Activated CD4-positive, alpha-beta T cell treated with anti-CD3 and anti-CD28 coated beads, Interleukin-2, Interleukin-6, amounts not matched to agents 100 ng/mL and 50 ng/mL, durations not matched to agents 16 hours and 8 hours (primary cell): Measurements from ENCODE around the gene NEB.
"Not testable (repeated sequence)": the region's sequence is repeated elsewhere in the genome, so short reads cannot be mapped to it uniquely, and the experiment has no call there.

Experiments
- DNase-seq: peaks from one replicate; pipeline ENCODE4 v3.0.0-alpha.2; 2020

The NEB gene

DNA sequence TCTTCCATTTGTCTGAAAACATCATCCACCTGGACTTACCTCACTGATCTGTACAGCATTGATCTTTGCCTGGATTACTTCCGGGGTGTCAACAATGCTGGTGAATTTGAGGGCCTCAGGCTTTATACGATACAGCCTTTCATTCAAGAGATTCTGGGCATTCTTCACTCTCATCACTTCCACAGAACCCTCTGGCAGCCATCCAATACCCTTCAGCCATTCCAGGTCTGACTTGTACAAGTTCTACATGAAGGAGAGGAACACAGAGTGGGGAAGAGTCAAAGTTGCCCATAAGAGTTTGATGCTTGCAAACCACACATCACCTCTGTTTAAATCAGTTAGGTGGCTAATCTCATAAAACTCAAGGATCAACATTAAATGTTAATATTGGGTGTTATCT lies 130.7 kb downstream of the NEB start:
- not testable (repeated sequence) for DNase-seq

DNA sequence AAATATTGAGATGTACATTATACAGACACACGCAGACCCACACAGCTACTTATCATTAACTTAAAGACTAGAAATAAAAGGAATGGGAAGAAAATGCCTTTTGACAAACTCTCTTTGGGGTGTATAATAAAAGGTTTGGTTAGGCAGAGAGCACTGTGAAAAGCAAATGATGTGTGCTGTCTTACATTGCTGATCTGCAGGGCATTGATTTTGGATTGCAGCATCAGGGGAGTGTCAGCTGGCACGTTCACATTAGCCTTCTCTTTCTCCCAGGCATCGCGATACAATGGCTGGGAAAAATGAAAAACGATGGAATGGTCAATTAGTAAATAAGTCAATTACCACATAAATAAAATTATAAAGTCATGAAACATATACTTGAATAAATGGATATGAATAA lies 131.9 kb downstream of the NEB start:
- not testable (repeated sequence) for DNase-seq

DNA sequence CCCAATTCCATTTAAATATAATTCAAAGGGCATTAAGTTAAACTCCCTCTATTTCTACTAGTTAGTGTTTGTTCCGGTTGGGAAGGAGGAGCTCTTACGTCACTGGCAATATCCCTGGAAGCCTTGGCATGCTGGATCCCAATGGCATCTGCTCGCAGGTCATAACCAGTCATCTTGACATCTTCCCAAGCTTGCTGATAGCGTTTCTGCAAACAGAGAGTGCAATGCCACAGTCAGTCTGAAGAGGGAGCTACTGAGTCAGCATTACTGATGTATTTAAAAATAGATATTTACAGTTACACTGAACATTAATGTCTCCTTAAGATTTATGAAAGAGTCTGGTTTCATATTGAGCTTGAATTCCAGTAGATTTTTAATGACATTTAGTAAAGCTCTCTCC lies 132.5 kb downstream of the NEB start:
- not testable (repeated sequence) for DNase-seq

GRCh38 chr2:151596903-151597608 lies 137.2 kb downstream of the NEB start:
- not testable (repeated sequence) for DNase-seq

- DNase-seq: not testable (repeated sequence)
Measured at GRCh38 chr2:151591908-151592255, 142.4 kb downstream of the NEB start.

- not testable (repeated sequence) for DNase-seq
Measured at GRCh38 chr2:151591250-151591907, 142.9 kb downstream of the NEB start.

DNA sequence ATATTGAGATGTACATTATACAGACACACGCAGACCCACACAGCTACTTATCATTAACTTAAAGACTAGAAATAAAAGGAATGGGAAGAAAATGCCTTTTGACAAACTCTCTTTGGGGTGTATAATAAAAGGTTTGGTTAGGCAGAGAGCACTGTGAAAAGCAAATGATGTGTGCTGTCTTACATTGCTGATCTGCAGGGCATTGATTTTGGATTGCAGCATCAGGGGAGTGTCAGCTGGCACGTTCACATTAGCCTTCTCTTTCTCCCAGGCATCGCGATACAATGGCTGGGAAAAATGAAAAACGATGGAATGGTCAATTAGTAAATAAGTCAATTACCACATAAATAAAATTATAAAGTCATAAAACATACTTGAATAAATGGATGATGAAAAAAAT lies 153.0 kb downstream of the NEB start:
- DNase-seq: not testable (repeated sequence)

DNA sequence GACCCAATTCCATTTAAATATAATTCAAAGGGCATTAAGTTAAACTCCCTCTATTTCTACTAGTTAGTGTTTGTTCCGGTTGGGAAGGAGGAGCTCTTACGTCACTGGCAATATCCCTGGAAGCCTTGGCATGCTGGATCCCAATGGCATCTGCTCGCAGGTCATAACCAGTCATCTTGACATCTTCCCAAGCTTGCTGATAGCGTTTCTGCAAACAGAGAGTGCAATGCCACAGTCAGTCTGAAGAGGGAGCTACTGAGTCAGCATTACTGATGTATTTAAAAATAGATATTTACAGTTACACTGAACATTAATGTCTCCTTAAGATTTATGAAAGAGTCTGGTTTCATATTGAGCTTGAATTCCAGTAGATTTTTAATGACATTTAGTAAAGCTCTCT lies 153.6 kb downstream of the NEB start:
- not testable (repeated sequence) for DNase-seq

- DNase-seq: no peak
Measured at GRCh38 chr2:151577116-151577515, 157.2 kb downstream of the NEB start.

- no peak for DNase-seq
Measured at GRCh38 chr2:151576080-151576479, 158.2 kb downstream of the NEB start.

GRCh38 chr2:151575338-151575737 lies 158.9 kb downstream of the NEB start:
- no peak for DNase-seq

- no peak for DNase-seq
Measured at GRCh38 chr2:151570191-151570590, 164.1 kb downstream of the NEB start.

GRCh38 chr2:151569167-151569566 lies 165.1 kb downstream of the NEB start:
- no peak for DNase-seq

GRCh38 chr2:151568501-151568900 lies 165.8 kb downstream of the NEB start:
- no peak for DNase-seq

- no peak for DNase-seq
Measured at GRCh38 chr2:151567006-151567405, 167.3 kb downstream of the NEB start.

DNA sequence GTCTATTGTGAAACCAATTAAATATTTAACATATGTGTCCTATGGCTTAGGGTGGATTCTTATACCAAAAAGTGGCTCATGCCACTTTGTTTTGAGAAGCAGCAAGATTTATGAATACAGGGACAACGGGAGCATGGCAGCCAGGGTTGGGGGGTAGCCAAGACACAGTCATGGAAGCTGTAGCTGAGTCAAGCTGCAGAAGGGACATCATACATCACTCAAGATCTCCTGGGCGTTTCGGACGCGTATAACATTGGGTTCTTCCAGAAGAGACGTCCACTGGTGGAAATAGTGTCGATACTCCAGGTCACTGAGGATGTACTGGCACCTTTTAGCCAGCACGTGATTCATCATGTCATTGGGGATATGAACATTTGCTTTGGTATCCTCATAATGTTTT lies 171.9 kb downstream of the NEB start:
- no peak for DNase-seq

DNA sequence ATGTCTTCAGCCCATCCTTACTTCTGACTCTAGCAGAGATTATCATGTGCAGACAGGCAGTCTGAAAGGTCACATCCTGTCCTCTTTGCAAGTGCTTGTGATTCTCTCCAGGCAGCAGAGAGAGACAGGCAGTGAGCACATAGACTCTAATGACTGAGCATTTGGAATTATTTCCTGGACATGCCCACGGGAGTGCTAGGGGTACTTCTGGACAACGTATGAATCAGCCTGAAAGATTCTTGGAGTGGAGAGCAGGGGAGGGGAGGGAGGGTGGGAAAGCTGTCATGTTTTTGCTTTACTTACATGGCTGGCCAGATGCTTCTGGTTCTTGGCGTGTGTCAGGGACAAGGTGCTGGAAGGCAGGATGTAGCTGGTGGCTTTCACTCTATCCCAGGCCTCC lies 174.0 kb downstream of the NEB start:
- DNase-seq: no peak

DNA sequence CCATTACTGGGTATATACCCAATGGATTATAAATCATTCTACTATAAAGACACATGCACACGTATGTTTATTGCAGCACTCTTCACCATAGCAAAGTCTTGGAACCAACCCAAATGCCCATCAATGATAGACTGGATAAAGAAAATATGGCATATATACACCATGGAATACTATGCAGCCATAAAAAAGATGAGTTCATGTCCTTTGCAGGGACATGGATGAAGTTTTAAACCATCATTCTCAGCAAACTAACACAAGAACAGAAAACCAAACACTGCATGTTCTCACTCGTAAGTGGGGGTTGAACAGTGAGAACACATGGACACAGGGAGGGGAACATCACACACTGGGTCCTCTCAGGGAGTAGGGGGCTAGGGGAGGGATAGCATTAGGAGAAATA lies 174.8 kb downstream of the NEB start:
- DNase-seq: not testable (repeated sequence)

GRCh38 chr2:151557883-151558282 lies 176.4 kb downstream of the NEB start:
- not testable (repeated sequence) for DNase-seq

DNA sequence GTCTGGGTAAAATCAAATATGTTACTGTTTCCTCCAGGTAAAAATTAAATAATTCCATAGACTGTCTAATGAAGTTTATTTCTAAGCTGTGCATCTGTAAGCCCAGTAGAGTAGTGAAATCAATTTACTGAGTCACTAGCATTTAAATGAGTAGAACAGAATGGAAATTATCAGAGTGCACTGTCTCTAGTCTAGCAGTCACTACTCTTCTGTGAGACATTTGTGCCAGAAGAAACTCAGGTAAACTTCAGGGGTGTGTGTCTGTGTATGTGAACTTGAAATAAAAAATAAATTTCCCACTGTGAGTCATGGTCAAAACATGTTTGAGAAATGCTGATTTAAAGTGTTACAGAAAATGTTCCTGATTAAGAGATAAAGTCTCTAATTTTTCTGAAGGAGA lies 178.2 kb downstream of the NEB start:
- DNase-seq: no peak

DNA sequence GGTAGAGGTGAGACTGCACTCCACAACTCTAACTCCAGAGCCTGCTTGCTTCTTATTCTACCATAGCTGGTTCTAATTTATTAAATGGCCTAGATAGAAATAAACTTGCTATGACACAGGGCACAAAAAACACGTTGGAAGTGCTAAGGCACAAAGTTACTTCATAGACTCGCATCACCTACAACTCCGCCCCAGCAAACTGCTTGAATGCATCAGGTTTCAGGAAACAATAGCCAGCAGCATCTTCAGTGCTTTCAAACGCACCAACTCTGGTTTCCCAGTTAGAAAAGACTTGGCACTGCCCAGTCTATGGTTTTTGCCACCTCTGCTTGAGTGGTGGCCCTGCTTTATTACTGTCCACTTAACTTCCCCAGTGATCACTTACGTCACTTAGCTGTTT lies 182.0 kb downstream of the NEB start:
- DNase-seq: no peak

GRCh38 chr2:151551556-151551955 lies 182.7 kb downstream of the NEB start:
- no peak for DNase-seq

- DNase-seq: no peak
Measured at GRCh38 chr2:151549191-151549590, 185.1 kb downstream of the NEB start.

DNA sequence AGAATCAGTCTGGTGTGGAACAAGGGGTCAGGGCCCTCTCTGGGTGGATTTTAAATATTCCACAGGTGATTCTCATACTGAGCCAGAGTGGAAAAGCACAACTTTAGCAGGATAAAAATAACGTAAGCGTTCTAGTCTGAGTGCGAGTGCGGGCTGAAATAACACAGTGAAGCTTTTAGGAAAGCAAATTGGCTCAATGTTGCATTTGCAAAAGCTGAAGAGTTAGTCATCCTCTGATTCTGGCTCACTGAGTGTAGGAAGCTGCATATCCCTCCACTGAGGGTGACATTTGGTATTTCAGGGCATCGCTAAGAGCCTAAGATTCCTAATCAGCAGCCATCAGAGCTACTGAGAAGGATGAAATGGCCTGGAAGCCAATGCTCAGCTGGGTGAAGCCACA lies 189.8 kb downstream of the NEB start:
- no peak for DNase-seq

DNA sequence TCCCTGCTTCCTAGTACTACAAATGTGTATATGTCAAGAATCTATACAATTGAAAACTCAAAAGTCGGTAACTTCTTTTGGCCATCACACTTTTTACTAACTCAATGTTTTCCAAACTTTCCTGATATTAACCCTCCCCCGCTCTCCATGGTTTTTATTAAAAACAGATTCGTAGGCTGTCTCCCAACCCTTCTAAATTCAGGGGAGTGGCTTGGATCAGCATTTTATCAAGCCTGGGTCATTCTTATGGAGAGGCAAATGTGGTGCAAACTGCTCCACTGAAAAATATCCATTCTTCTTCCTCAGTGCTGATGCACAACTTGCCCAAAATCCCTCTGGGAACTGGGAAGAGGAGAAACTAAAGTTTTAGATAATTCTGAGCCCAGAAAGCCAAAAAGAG lies 190.4 kb downstream of the NEB start:
- DNase-seq: no peak
